PFSK-1 (cell line): Measurements from ENCODE around the gene GABRR3.

ENCODE experiments used
- TAF1 ChIP-seq: IDR thresholded peaks from 2 replicates; pipeline ENCODE4 v1.6.1; 2012; ENCODE audit warnings: low read length, control low read depth, borderline replicate concordance; ENCODE audit not compliant: insufficient read depth
- TF ChIP-seq, protein P1 (sequence below), 2 experiments: IDR thresholded peaks; 2 replicates each; pipeline versions ENCODE4 v1.6.1 to v1.8.0; 2011 to 2012; ENCODE audit warnings: low read depth in 2 of 2, low read length in 2 of 2, control low read depth in 1 of 2, inconsistent platforms in 1 of 2, mild to moderate bottlenecking in 1 of 2, moderate library complexity in 1 of 2; ENCODE audit not compliant: insufficient read depth in 1 of 2

DNA sequence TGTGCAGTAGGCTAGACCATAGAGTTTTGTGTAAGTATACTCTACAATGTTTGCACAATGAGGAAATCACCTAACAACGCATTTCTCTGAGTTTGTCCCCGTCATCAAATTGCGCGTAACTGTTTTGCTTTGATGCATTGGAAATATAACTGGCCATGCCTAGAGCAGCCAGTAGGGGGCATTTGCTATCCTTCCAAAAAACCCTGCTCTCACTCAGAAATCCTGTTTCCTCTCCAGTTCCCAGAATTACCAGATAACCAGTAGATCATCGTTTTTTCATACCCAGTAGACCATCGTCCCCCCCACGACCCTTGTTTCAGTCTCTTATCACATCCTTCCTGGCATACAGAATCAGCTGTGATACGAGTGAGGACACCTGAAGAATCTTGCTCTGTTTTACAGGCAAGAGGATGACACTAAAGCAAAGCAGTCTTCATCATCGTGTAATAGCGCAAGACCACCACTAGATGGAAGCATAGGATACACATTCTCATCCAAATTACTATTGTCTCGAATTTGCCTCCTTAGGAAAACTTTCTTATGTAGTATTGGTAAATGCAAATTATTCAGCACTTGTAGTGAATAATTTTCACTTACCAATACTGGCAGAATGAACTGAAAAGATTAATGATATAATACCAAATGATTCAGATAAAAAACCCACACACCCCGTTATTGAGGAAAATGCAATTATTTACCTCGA lies 4.4 kb upstream of the GABRR3 start:
- TF ChIP-seq, protein P1, sequence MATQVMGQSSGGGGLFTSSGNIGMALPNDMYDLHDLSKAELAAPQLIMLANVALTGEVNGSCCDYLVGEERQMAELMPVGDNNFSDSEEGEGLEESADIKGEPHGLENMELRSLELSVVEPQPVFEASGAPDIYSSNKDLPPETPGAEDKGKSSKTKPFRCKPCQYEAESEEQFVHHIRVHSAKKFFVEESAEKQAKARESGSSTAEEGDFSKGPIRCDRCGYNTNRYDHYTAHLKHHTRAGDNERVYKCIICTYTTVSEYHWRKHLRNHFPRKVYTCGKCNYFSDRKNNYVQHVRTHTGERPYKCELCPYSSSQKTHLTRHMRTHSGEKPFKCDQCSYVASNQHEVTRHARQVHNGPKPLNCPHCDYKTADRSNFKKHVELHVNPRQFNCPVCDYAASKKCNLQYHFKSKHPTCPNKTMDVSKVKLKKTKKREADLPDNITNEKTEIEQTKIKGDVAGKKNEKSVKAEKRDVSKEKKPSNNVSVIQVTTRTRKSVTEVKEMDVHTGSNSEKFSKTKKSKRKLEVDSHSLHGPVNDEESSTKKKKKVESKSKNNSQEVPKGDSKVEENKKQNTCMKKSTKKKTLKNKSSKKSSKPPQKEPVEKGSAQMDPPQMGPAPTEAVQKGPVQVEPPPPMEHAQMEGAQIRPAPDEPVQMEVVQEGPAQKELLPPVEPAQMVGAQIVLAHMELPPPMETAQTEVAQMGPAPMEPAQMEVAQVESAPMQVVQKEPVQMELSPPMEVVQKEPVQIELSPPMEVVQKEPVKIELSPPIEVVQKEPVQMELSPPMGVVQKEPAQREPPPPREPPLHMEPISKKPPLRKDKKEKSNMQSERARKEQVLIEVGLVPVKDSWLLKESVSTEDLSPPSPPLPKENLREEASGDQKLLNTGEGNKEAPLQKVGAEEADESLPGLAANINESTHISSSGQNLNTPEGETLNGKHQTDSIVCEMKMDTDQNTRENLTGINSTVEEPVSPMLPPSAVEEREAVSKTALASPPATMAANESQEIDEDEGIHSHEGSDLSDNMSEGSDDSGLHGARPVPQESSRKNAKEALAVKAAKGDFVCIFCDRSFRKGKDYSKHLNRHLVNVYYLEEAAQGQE (IDR thresholded peaks at IDR 0.05; ENCODE audit: insufficient read depth in 1 of 2, low read depth in 2 of 2, low read length in 2 of 2): no peak
- TF ChIP-seq TAF1: no peak
